Measurements from ENCODE around the gene ITGB6. TPM values are rescaled to one million over a fixed set of nuclear protein-coding genes. Genes with fewer than 3 reads are reported as not detected.

The ITGB6 gene
- total RNA-seq, 1 donor from 2014 or later = not detected

- no peaks in the 10 kb centered on the region for H3K9me3 Mint-ChIP-seq
- H3K27ac Mint-ChIP-seq = no peak overlapping the region
- H3K4me1 Mint-ChIP-seq (ENCODE audit: low read depth) = peaks cover 36% of the 10 kb centered on the region
- H3K27me3 Mint-ChIP-seq (ENCODE audit: insufficient read depth) = peaks cover 7% of the 10 kb centered on the region
- intact Hi-C loops (cut with micrococcal nuclease) = loop anchor here (10.0 kb wide), 2 partner anchors 767 to 937 kb away; partner anchors contain the start of gene TANK
- no peaks in the 10 kb centered on the region for H3K36me3 Mint-ChIP-seq (ENCODE audit: low read depth)
- no peak overlapping the region for H3K4me3 Mint-ChIP-seq
- DNase-seq (ENCODE audit: low spot score) = no peak
Measured at GRCh38 chr2:160227293-160227915, 27.3 kb upstream of the ITGB6 start.

GRCh38 chr2:160226367-160226766 is 26.3 kb upstream of the ITGB6 start:
- Mint-ChIP-seq H3K36me3 (ENCODE audit: low read depth) (no peaks in the 10 kb centered on the region), H3K27me3 (ENCODE audit: insufficient read depth) (peaks cover 5% of the 10 kb centered on the region), H3K27ac (no peak overlapping the region), H3K4me3 (no peak overlapping the region), H3K4me1 (ENCODE audit: low read depth) (peaks cover 39% of the 10 kb centered on the region), H3K9me3 (no peaks in the 10 kb centered on the region)
- intact Hi-C loops (cut with micrococcal nuclease) = loop anchor here (10.0 kb wide), 2 partner anchors 768 to 938 kb away; partner anchors contain the start of gene TANK
- no peak for DNase-seq (ENCODE audit: low spot score)

- intact Hi-C loops (cut with micrococcal nuclease) = loop anchor here (2.0 to 10.0 kb wide), 3 partner anchors 185 to 939 kb away; partner anchors contain the start of gene TANK
- Mint-ChIP-seq H3K4me3 (no peak overlapping the region), H3K4me1 (ENCODE audit: low read depth) (peaks cover 45% of the 10 kb centered on the region), H3K27me3 (ENCODE audit: insufficient read depth) (peaks cover 5% of the 10 kb centered on the region), H3K9me3 (no peaks in the 10 kb centered on the region), H3K27ac (no peak overlapping the region), H3K36me3 (ENCODE audit: low read depth) (no peaks in the 10 kb centered on the region)
- DNase-seq (ENCODE audit: low spot score) = no peak
Measured at GRCh38 chr2:160225722-160226121, 25.6 kb upstream of the ITGB6 start.

GRCh38 chr2:160224507-160224906 is 24.4 kb upstream of the ITGB6 start:
- H3K9me3 Mint-ChIP-seq = no peaks in the 10 kb centered on the region
- intact Hi-C loops (cut with micrococcal nuclease) = loop anchor here (1.0 to 10.0 kb wide), 12 partner anchors 14 to 940 kb away; partner anchors contain the start of genes LY75 and TANK
- H3K4me1 Mint-ChIP-seq (ENCODE audit: low read depth) = peaks cover 55% of the 10 kb centered on the region
- no peak overlapping the region for H3K27ac Mint-ChIP-seq
- no peak for DNase-seq (ENCODE audit: low spot score)
- no peak overlapping the region for H3K4me3 Mint-ChIP-seq
- H3K36me3 Mint-ChIP-seq (ENCODE audit: low read depth) = no peaks in the 10 kb centered on the region
- peaks cover 5% of the 10 kb centered on the region for H3K27me3 Mint-ChIP-seq (ENCODE audit: insufficient read depth)

GRCh38 chr2:160224060-160224459 is 24.0 kb upstream of the ITGB6 start:
- DNase-seq (ENCODE audit: low spot score) = peak; percentile 23
- no peaks in the 10 kb centered on the region for H3K9me3 Mint-ChIP-seq
- H3K4me3 Mint-ChIP-seq = peak overlapping the region; percentile 39
- peaks cover 56% of the 10 kb centered on the region for H3K4me1 Mint-ChIP-seq (ENCODE audit: low read depth)
- no peaks in the 10 kb centered on the region for H3K36me3 Mint-ChIP-seq (ENCODE audit: low read depth)
- intact Hi-C loops (cut with micrococcal nuclease) = loop anchor here (1.0 to 10.0 kb wide), 12 partner anchors 14 to 941 kb away; partner anchors contain the start of genes LY75 and TANK
- peak overlapping the region; percentile 32 for H3K27ac Mint-ChIP-seq
- H3K27me3 Mint-ChIP-seq (ENCODE audit: insufficient read depth) = peaks cover 5% of the 10 kb centered on the region

GRCh38 chr2:160223560-160223959 is 23.5 kb upstream of the ITGB6 start:
- Mint-ChIP-seq H3K27me3 (ENCODE audit: insufficient read depth) (peaks cover 5% of the 10 kb centered on the region), H3K9me3 (no peaks in the 10 kb centered on the region), H3K27ac (peak overlapping the region; percentile 32), H3K4me1 (ENCODE audit: low read depth) (peaks cover 56% of the 10 kb centered on the region), H3K4me3 (no peak overlapping the region), H3K36me3 (ENCODE audit: low read depth) (no peaks in the 10 kb centered on the region)
- no peak for DNase-seq (ENCODE audit: low spot score)
- intact Hi-C loops (cut with micrococcal nuclease) = loop anchor here (5.0 to 10.0 kb wide), 7 partner anchors 264 to 941 kb away; partner anchors contain the start of genes LY75 and TANK

GRCh38 chr2:160222546-160223283 is 22.6 kb upstream of the ITGB6 start:
- H3K4me1 Mint-ChIP-seq (ENCODE audit: low read depth) = peaks cover 56% of the 10 kb centered on the region
- peaks cover 7% of the 10 kb centered on the region for H3K27me3 Mint-ChIP-seq (ENCODE audit: insufficient read depth)
- DNase-seq (ENCODE audit: low spot score) = no peak
- intact Hi-C loops (cut with micrococcal nuclease) = loop anchor here (5.0 to 10.0 kb wide), 7 partner anchors 265 to 942 kb away; partner anchors contain the start of genes LY75 and TANK
- H3K27ac Mint-ChIP-seq = peak overlapping the region; percentile 31
- no peaks in the 10 kb centered on the region for H3K9me3 Mint-ChIP-seq
- H3K4me3 Mint-ChIP-seq = no peak overlapping the region
- no peaks in the 10 kb centered on the region for H3K36me3 Mint-ChIP-seq (ENCODE audit: low read depth)

GRCh38 chr2:160221391-160222276 is 21.6 kb upstream of the ITGB6 start:
- intact Hi-C loops (cut with micrococcal nuclease) = loop anchor here (2.0 to 10.0 kb wide), 9 partner anchors 79 to 943 kb away; partner anchors contain the start of genes LY75 and TANK
- Mint-ChIP-seq H3K27ac (peak overlapping the region; percentile 37), H3K27me3 (ENCODE audit: insufficient read depth) (peaks cover 7% of the 10 kb centered on the region), H3K9me3 (no peaks in the 10 kb centered on the region), H3K36me3 (ENCODE audit: low read depth) (no peaks in the 10 kb centered on the region), H3K4me3 (no peak overlapping the region), H3K4me1 (ENCODE audit: low read depth) (peaks cover 56% of the 10 kb centered on the region)
- DNase-seq (ENCODE audit: low spot score) = no peak

GRCh38 chr2:160220545-160221009 is 20.5 kb upstream of the ITGB6 start:
- peak; percentile 24 for DNase-seq (ENCODE audit: low spot score)
- Mint-ChIP-seq H3K4me1 (ENCODE audit: low read depth) (peaks cover 56% of the 10 kb centered on the region), H3K4me3 (peak overlapping the region; percentile 31), H3K27ac (peak overlapping the region; percentile 37), H3K36me3 (ENCODE audit: low read depth) (no peaks in the 10 kb centered on the region), H3K27me3 (ENCODE audit: insufficient read depth) (peaks cover 5% of the 10 kb centered on the region), H3K9me3 (no peaks in the 10 kb centered on the region)
- intact Hi-C loops (cut with micrococcal nuclease) = loop anchor here (1.0 to 10.0 kb wide), 11 partner anchors 10 to 944 kb away; partner anchors contain the start of genes LY75 and TANK

- H3K9me3 Mint-ChIP-seq = no peaks in the 10 kb centered on the region
- H3K4me1 Mint-ChIP-seq (ENCODE audit: low read depth) = peaks cover 52% of the 10 kb centered on the region
- DNase-seq (ENCODE audit: low spot score) = no peak
- H3K36me3 Mint-ChIP-seq (ENCODE audit: low read depth) = no peaks in the 10 kb centered on the region
- peak overlapping the region; percentile 4 for H3K27ac Mint-ChIP-seq
- intact Hi-C loops (cut with micrococcal nuclease) = loop anchor here (1.0 to 10.0 kb wide), 11 partner anchors 10 to 945 kb away; partner anchors contain the start of genes LY75 and TANK
- peaks cover 5% of the 10 kb centered on the region for H3K27me3 Mint-ChIP-seq (ENCODE audit: insufficient read depth)
- H3K4me3 Mint-ChIP-seq = no peak overlapping the region
Measured at GRCh38 chr2:160220026-160220425, 20.0 kb upstream of the ITGB6 start.

- intact Hi-C loops (cut with micrococcal nuclease) = no loop called here
- H3K4me1 Mint-ChIP-seq (ENCODE audit: low read depth) = peaks cover 18% of the 10 kb centered on the region
- H3K36me3 Mint-ChIP-seq (ENCODE audit: low read depth) = no peaks in the 10 kb centered on the region
- H3K9me3 Mint-ChIP-seq = no peaks in the 10 kb centered on the region
- no peak overlapping the region for H3K4me3 Mint-ChIP-seq
- no peak overlapping the region for H3K27ac Mint-ChIP-seq
- peaks cover 20% of the 10 kb centered on the region for H3K27me3 Mint-ChIP-seq (ENCODE audit: insufficient read depth)
- no peak for DNase-seq (ENCODE audit: low spot score)
Measured at GRCh38 chr2:160214461-160215445, 14.7 kb upstream of the ITGB6 start.

All from activated T-helper 1 cell treated with anti-CD3 and anti-CD28 coated beads, Interleukin-12 subunit alpha, Interleukin-12 subunit beta, Interleukin-2, Interleukin-4 antibody, amounts not matched to agents 30 ng/mL and 10 ng/mL and 1 ng/mL, durations not matched to agents 14 hours and 24 hours and 36 hours (primary cell).